ENCODE results near the gene VOPP1. TPM values are rescaled to one million over a fixed set of nuclear protein-coding genes. Genes with fewer than 3 reads are reported as not detected.

The VOPP1 gene
- total RNA-seq, 5 donors from 2014 or later (not counting 1 experiment from before 2014, with no cell fraction given), result 84.0 to 106 (median 94.8) TPM

DNA sequence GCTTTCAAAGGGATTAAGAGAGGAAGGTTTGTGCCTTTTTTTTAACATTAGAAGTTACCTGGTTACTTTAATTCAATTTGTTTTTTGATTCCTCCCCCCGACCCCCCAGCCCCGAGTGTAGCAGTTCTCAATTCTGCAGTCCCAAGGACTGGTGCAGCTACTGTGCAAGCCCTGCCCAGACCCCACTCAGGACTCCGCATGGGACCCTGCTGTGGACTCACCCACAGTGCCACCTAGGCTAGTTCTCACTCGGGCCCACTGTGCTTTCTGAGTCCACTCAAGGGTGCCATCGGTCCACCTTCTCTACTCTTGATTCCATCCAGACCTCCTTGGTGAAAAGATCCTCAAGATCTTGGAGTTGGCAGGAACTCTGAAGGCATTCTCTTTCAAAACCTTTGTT, 77.4 kb downstream of the VOPP1 start:
- H3K36me3 ChIP-seq (ENCODE audit: control insufficient read depth in 2 of 2, extremely low read depth in 1 of 2, insufficient read depth in 1 of 2, low read length in 1 of 2), result peaks cover 8 to 60% of the 10 kb centered on the region in 2 donors
- no peak overlapping the region for H3K27ac ChIP-seq (ENCODE audit: low read length)
- Mint-ChIP-seq H3K36me3 (peaks cover 44% of the 10 kb centered on the region), H3K27me3 (no peaks in the 10 kb centered on the region), H3K27ac (peak overlapping the region; percentile 24 to 31), H3K4me1 (peaks cover 34 to 57% (median 35%) of the 10 kb centered on the region in 3 donors), H3K4me3 (no peak overlapping the region), H3K9me3 (no peaks in the 10 kb centered on the region)
- 94% methylated on average over 5 of the region's 5 CpGs for WGBS (ENCODE audit: insufficient coverage)
- ChIA-PET CTCF (no interaction called here), POLR2A (interaction anchor here in 1 of 2 donors (0.6 kb wide), 1 partner anchor 16 kb away, joined by 3 read pairs; no protein-coding TSS in a partner anchor)
- H3K4me1 ChIP-seq (ENCODE audit: control insufficient read depth in 1 of 2, extremely low read depth in 1 of 2, insufficient read depth in 2 of 2, low read length in 2 of 2), result peaks cover 0 to 32% of the 10 kb centered on the region in 2 experiments
- H3K9me3 ChIP-seq, result no peaks in the 10 kb centered on the region
- no peak for ATAC-seq (replicated peaks in 1 of 4)
- no peaks in the 10 kb centered on the region for H3K27me3 ChIP-seq (replicated peaks in 1 of 2; ENCODE audit: control insufficient read depth in 2 of 2, extremely low read depth in 1 of 2, insufficient read depth in 2 of 2, low read length in 1 of 2)
- DNase-seq, result no peak
- no peak overlapping the region for H3K4me3 ChIP-seq (ENCODE audit: control insufficient read depth in 1 of 2, extremely low read depth in 1 of 2, low read length in 1 of 2)

DNA sequence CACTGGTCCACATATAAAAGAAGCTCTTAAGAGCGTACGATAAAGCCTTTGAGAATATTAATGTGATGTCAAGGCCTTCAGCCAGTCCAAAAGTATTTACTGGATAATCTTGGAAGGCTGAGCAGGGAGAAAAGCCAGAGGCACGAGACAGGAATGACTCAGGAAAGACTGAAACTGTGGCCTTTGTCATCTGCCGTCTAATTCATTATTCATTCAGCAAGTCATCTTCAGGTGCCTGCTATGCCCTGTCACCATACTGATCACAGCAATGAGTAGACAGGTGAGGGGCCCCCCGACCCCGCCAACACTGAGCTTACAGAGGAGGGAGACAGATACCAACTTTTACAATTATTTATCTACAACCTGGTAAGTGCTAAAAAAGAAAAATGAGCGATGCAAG, 78.9 kb downstream of the VOPP1 start:
- H3K9me3 Mint-ChIP-seq, result no peaks in the 10 kb centered on the region
- peaks cover 51% of the 10 kb centered on the region for H3K36me3 Mint-ChIP-seq
- Histone ChIP-seq H3K9me3 (no peaks in the 10 kb centered on the region), H3K27ac (ENCODE audit: low read length) (no peak overlapping the region), H3K27me3 (replicated peaks in 1 of 2; ENCODE audit: control insufficient read depth in 2 of 2, extremely low read depth in 1 of 2, insufficient read depth in 2 of 2, low read length in 1 of 2) (no peaks in the 10 kb centered on the region), H3K4me3 (ENCODE audit: control insufficient read depth in 1 of 2, extremely low read depth in 1 of 2, low read length in 1 of 2) (no peak overlapping the region), H3K36me3 (ENCODE audit: control insufficient read depth in 2 of 2, extremely low read depth in 1 of 2, insufficient read depth in 1 of 2, low read length in 1 of 2) (peaks cover 8 to 75% of the 10 kb centered on the region in 2 donors), H3K4me1 (ENCODE audit: control insufficient read depth in 1 of 2, extremely low read depth in 1 of 2, insufficient read depth in 2 of 2, low read length in 2 of 2) (peaks cover 0 to 30% of the 10 kb centered on the region in 2 experiments)
- ChIA-PET POLR2A (interaction anchor here in 1 of 2 donors (0.6 kb wide), 1 partner anchor 71 kb away, joined by 3 read pairs; no protein-coding TSS in a partner anchor), CTCF (no interaction called here)
- H3K4me1 Mint-ChIP-seq, result peaks cover 34 to 59% (median 38%) of the 10 kb centered on the region in 3 donors
- no peak overlapping the region for H3K4me3 Mint-ChIP-seq
- peak overlapping the region; percentile 59 to 77 for H3K27ac Mint-ChIP-seq
- no peaks in the 10 kb centered on the region for H3K27me3 Mint-ChIP-seq
- no CpG with 5 or more reads among the region's 7 CpGs for WGBS (ENCODE audit: insufficient coverage)
- ATAC-seq (replicated peaks in 1 of 4) (no peak), DNase-seq (no peak)

DNA sequence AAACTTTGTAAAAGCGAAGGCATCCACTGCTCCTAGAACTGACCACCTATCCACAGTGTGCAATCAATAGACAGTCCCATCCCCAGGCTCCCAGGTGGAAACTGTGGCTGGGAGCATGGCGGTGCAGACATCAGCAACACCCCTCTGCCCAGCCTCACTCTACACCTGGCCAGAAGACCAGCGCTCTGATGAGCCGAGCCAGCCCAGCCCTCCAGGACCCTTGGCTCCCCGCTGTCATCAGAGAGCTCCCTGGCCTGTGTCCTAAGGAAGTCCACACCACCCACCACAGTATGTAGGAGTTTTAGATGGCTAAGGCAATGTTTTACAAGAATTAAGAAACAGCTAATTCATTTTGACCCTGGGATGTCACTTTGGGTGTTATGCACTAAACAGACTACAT, 81.0 kb downstream of the VOPP1 start:
- H3K27ac Mint-ChIP-seq, result no peak overlapping the region
- H3K4me3 Mint-ChIP-seq, result no peak overlapping the region
- H3K9me3 Mint-ChIP-seq, result no peaks in the 10 kb centered on the region
- peaks cover 13 to 77% of the 10 kb centered on the region in 2 donors for H3K36me3 ChIP-seq (ENCODE audit: control insufficient read depth in 2 of 2, extremely low read depth in 1 of 2, insufficient read depth in 1 of 2, low read length in 1 of 2)
- DNase-seq (no peak), ATAC-seq (replicated peaks in 1 of 4) (no peak)
- H3K27me3 ChIP-seq (replicated peaks in 1 of 2; ENCODE audit: control insufficient read depth in 2 of 2, extremely low read depth in 1 of 2, insufficient read depth in 2 of 2, low read length in 1 of 2), result no peaks in the 10 kb centered on the region
- CTCF ChIA-PET, result no interaction called here
- no peaks in the 10 kb centered on the region for H3K27me3 Mint-ChIP-seq
- peaks cover 0 to 25% of the 10 kb centered on the region in 2 experiments for H3K4me1 ChIP-seq (ENCODE audit: control insufficient read depth in 1 of 2, extremely low read depth in 1 of 2, insufficient read depth in 2 of 2, low read length in 2 of 2)
- POLR2A ChIA-PET, result no interaction called here
- H3K36me3 Mint-ChIP-seq, result peaks cover 70% of the 10 kb centered on the region
- WGBS (ENCODE audit: insufficient coverage), result no CpG with 5 or more reads among the region's 5 CpGs
- H3K27ac ChIP-seq (ENCODE audit: low read length), result no peak overlapping the region
- peaks cover 39 to 68% (median 45%) of the 10 kb centered on the region in 3 donors for H3K4me1 Mint-ChIP-seq
- H3K9me3 ChIP-seq, result no peaks in the 10 kb centered on the region
- H3K4me3 ChIP-seq (ENCODE audit: control insufficient read depth in 1 of 2, extremely low read depth in 1 of 2, low read length in 1 of 2), result no peak overlapping the region

DNA sequence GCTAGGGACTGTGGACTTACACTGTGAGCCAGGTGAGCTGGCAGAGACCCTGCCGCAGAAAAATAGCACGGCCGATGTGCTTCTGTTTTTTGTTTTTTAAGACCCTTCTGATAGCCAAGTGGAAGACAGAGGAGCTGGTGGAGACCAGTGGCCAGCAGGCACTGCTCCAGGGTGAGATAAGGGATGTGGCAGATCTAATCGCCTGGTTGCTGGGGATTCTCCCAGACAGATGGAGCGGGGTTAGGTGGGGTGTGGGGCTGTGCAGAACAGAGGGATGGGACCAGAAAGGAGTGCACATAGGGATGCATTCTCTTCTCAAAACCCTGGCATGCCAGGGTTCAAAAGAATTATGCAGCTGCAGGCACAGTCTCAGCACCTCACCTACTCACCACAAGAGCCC, 82.2 kb downstream of the VOPP1 start:
- no peaks in the 10 kb centered on the region for H3K9me3 Mint-ChIP-seq
- H3K27me3 ChIP-seq (replicated peaks in 1 of 2; ENCODE audit: control insufficient read depth in 2 of 2, extremely low read depth in 1 of 2, insufficient read depth in 2 of 2, low read length in 1 of 2), result no peaks in the 10 kb centered on the region
- peak overlapping the region; percentile 28 to 36 for H3K27ac Mint-ChIP-seq

GRCh38 chr7:55489552-55489951, 82.8 kb downstream of the VOPP1 start:
- Mint-ChIP-seq H3K4me1 (peaks cover 49 to 71% (median 50%) of the 10 kb centered on the region in 3 donors), H3K36me3 (peaks cover 71% of the 10 kb centered on the region), H3K9me3 (no peaks in the 10 kb centered on the region), H3K4me3 (no peak overlapping the region), H3K27me3 (no peaks in the 10 kb centered on the region), H3K27ac (peak overlapping the region; percentile 24 to 39)
- WGBS (ENCODE audit: insufficient coverage), result 98% methylated on average over 5 of the region's 6 CpGs
- Histone ChIP-seq H3K9me3 (no peaks in the 10 kb centered on the region), H3K4me1 (ENCODE audit: control insufficient read depth in 1 of 2, extremely low read depth in 1 of 2, insufficient read depth in 2 of 2, low read length in 2 of 2) (peaks cover 0 to 27% of the 10 kb centered on the region in 2 experiments), H3K4me3 (ENCODE audit: control insufficient read depth in 1 of 2, extremely low read depth in 1 of 2, low read length in 1 of 2) (no peak overlapping the region), H3K27me3 (replicated peaks in 1 of 2; ENCODE audit: control insufficient read depth in 2 of 2, extremely low read depth in 1 of 2, insufficient read depth in 2 of 2, low read length in 1 of 2) (no peaks in the 10 kb centered on the region), H3K36me3 (ENCODE audit: control insufficient read depth in 2 of 2, extremely low read depth in 1 of 2, insufficient read depth in 1 of 2, low read length in 1 of 2) (peaks cover 13 to 82% of the 10 kb centered on the region in 2 donors), H3K27ac (ENCODE audit: low read length) (no peak overlapping the region)
- ATAC-seq (replicated peaks in 1 of 4) (no peak), DNase-seq (no peak)
- ChIA-PET POLR2A (no interaction called here), CTCF (no interaction called here)

More for the DNA sequence above, 82.2 kb downstream of the VOPP1 start:
- Mint-ChIP-seq H3K36me3 (peaks cover 71% of the 10 kb centered on the region), H3K4me1 (peaks cover 44 to 69% (median 47%) of the 10 kb centered on the region in 3 donors), H3K27me3 (no peaks in the 10 kb centered on the region), H3K4me3 (no peak overlapping the region)
- Histone ChIP-seq H3K27ac (ENCODE audit: low read length) (no peak overlapping the region), H3K36me3 (ENCODE audit: control insufficient read depth in 2 of 2, extremely low read depth in 1 of 2, insufficient read depth in 1 of 2, low read length in 1 of 2) (peaks cover 13 to 80% of the 10 kb centered on the region in 2 donors), H3K4me3 (ENCODE audit: control insufficient read depth in 1 of 2, extremely low read depth in 1 of 2, low read length in 1 of 2) (no peak overlapping the region), H3K9me3 (no peaks in the 10 kb centered on the region), H3K4me1 (ENCODE audit: control insufficient read depth in 1 of 2, extremely low read depth in 1 of 2, insufficient read depth in 2 of 2, low read length in 2 of 2) (peaks cover 0 to 27% of the 10 kb centered on the region in 2 experiments)
- ChIA-PET CTCF (interaction anchor here in 1 of 2 donors (0.6 kb wide), 1 partner anchor 512 kb away, joined by 8 read pairs; no protein-coding TSS in a partner anchor), POLR2A (no interaction called here)
- no peak for DNase-seq
- WGBS (ENCODE audit: insufficient coverage), result 92% methylated on average over 3 of the region's 5 CpGs
- no peak for ATAC-seq (replicated peaks in 1 of 4)

- Histone ChIP-seq H3K36me3 (ENCODE audit: control insufficient read depth in 2 of 2, extremely low read depth in 1 of 2, insufficient read depth in 1 of 2, low read length in 1 of 2) (peaks cover 13 to 83% of the 10 kb centered on the region in 2 donors), H3K4me3 (ENCODE audit: control insufficient read depth in 1 of 2, extremely low read depth in 1 of 2, low read length in 1 of 2) (no peak overlapping the region), H3K27ac (ENCODE audit: low read length) (no peak overlapping the region), H3K9me3 (no peaks in the 10 kb centered on the region), H3K4me1 (ENCODE audit: control insufficient read depth in 1 of 2, extremely low read depth in 1 of 2, insufficient read depth in 2 of 2, low read length in 2 of 2) (peaks cover 0 to 30% of the 10 kb centered on the region in 2 experiments), H3K27me3 (replicated peaks in 1 of 2; ENCODE audit: control insufficient read depth in 2 of 2, extremely low read depth in 1 of 2, insufficient read depth in 2 of 2, low read length in 1 of 2) (no peaks in the 10 kb centered on the region)
- ChIA-PET CTCF (no interaction called here), POLR2A (no interaction called here)
- H3K9me3 Mint-ChIP-seq, result no peaks in the 10 kb centered on the region
- peak overlapping the region; percentile 69 to 81 for H3K27ac Mint-ChIP-seq
- DNase-seq, result no peak
- peaks cover 56 to 77% (median 57%) of the 10 kb centered on the region in 3 donors for H3K4me1 Mint-ChIP-seq
- WGBS (ENCODE audit: insufficient coverage), result 98% methylated on average over 6 of the region's 6 CpGs
- no peak for ATAC-seq (replicated peaks in 1 of 4)
- peaks cover 77% of the 10 kb centered on the region for H3K36me3 Mint-ChIP-seq
- no peak overlapping the region for H3K4me3 Mint-ChIP-seq
- no peaks in the 10 kb centered on the region for H3K27me3 Mint-ChIP-seq
Measured at GRCh38 chr7:55488804-55489340, 83.4 kb downstream of the VOPP1 start.
